IMR-90 (cell line): ENCODE measurements around the gene KCNQ1. TPM values are rescaled to one million over a fixed set of nuclear protein-coding genes. Genes with fewer than 3 reads are reported as not detected.

Experiments
- ATAC-seq: fragments of 200-7000 bp; cut with Tn5 transposase; 2 replicates; pipeline ENCODE4 v1.9.1; 2020; ENCODE audit warnings: low read depth, mild to moderate bottlenecking, moderate library complexity
- BruUV-seq: library from RNA; stranded (reverse); fragments of 400-500 nt; replicated peaks from 2 replicates; lab custom pipeline; 2021; lab: Mats Ljungman, UMichigan
- CTCF ChIA-PET: fragments of 300-600 bp; formaldehyde crosslinking; extraction: SDS; loops from one replicate; lab custom pipeline; 2021; ENCODE audit warnings: antibody characterized with exemption; lab: Yijun Ruan, JAX
- POLR2A ChIA-PET: fragments of 300-600 bp; sonication (Branson Sonifier 250); formaldehyde crosslinking; loops from one replicate; lab custom pipeline; 2022; ENCODE audit warnings: antibody characterized with exemption; ENCODE audit not compliant: unreplicated experiment; lab: Charles Lee
- DNase-seq: peaks from one replicate; pipeline ENCODE4 v3.0.0; 2013
- H2AFZ ChIP-seq: replicated peaks from 2 replicates; pipeline ENCODE3; 2013; ENCODE audit warnings: low read length, mild to moderate bottlenecking; ENCODE audit not compliant: poor library complexity
- H2AK5ac ChIP-seq: 2 replicates; pipeline ENCODE4 v1.6.1; 2013; ENCODE audit warnings: low read depth, low read length, inconsistent platforms
- H2AK9ac ChIP-seq: replicated peaks from 2 replicates; pipeline ENCODE3; 2013; ENCODE audit warnings: mild to moderate bottlenecking, low read depth, low read length, moderate library complexity; ENCODE audit not compliant: poor library complexity
- H2BK120ac ChIP-seq: 2 replicates; pipeline ENCODE4 v1.6.1; 2013; ENCODE audit warnings: low read depth, low read length, inconsistent platforms
- H2BK15ac ChIP-seq: 3 replicates; pipeline ENCODE4 v1.6.1; 2013; ENCODE audit warnings: low read depth, low read length, inconsistent platforms
- H2BK20ac ChIP-seq: 2 replicates; pipeline ENCODE4 v1.6.1; 2013; ENCODE audit warnings: low read depth, mild to moderate bottlenecking, inconsistent platforms, low read length, moderate library complexity
- H2BK5ac ChIP-seq: 2 replicates; pipeline ENCODE4 v1.6.1; 2013; ENCODE audit warnings: mild to moderate bottlenecking, low read depth, low read length, inconsistent platforms; ENCODE audit not compliant: poor library complexity, severe bottlenecking
- H3K14ac ChIP-seq: replicated peaks from 2 replicates; pipeline ENCODE4 v1.6.1; 2013; ENCODE audit warnings: low read depth, low read length, inconsistent platforms
- H3K18ac ChIP-seq: 2 replicates; pipeline ENCODE4 v1.6.1; 2013; ENCODE audit warnings: low read depth, low read length, control low read depth
- H3K23ac ChIP-seq: 2 replicates; pipeline ENCODE4 v1.6.1; 2013; ENCODE audit warnings: low read depth, low read length, inconsistent platforms
- H3K27ac ChIP-seq: 2 replicates; pipeline ENCODE4 v1.5.1; 2013; ENCODE audit warnings: mild to moderate bottlenecking, control low read depth, low read length; ENCODE audit not compliant: insufficient read depth
- H3K27me3 ChIP-seq: 2 replicates; pipeline ENCODE4 v1.6.1; 2013; ENCODE audit warnings: low read length; ENCODE audit not compliant: control insufficient read depth, insufficient read depth
- H3K36me3 ChIP-seq: 2 replicates; pipeline ENCODE4 v1.6.1; 2013; ENCODE audit warnings: low read length, mixed read lengths; ENCODE audit not compliant: control insufficient read depth, insufficient read depth
- H3K4ac ChIP-seq: 2 replicates; pipeline ENCODE4 v1.6.1; 2013; ENCODE audit warnings: low read depth, low read length, inconsistent platforms
- H3K4me1 ChIP-seq: 2 replicates; pipeline ENCODE4 v1.6.1; 2013; ENCODE audit warnings: low read length, mixed read lengths; ENCODE audit not compliant: control insufficient read depth, insufficient read depth
- H3K4me2 ChIP-seq: 2 replicates; pipeline ENCODE4 v1.6.1; 2013; ENCODE audit warnings: low read depth, mild to moderate bottlenecking, control low read depth, low read length, moderate library complexity
- H3K4me3 ChIP-seq: 2 replicates; pipeline ENCODE4 v1.5.1; 2013; ENCODE audit warnings: low read depth, mild to moderate bottlenecking, control low read depth, low read length, moderate library complexity; ENCODE audit not compliant: insufficient read depth
- H3K56ac ChIP-seq: 2 replicates; pipeline ENCODE4 v1.6.1; 2013; ENCODE audit warnings: low read length, inconsistent platforms; ENCODE audit not compliant: insufficient read depth; ENCODE audit errors: extremely low read depth
- H3K79me1 ChIP-seq, 2 experiments: 2 replicates each; pipeline ENCODE4 v1.6.1; 2013; ENCODE audit warnings: low read length in 2 of 2, inconsistent platforms in 1 of 2, low read depth in 1 of 2
- H3K9ac ChIP-seq: 2 replicates; pipeline ENCODE4 v1.6.1; 2013; ENCODE audit warnings: low read depth, low read length, control low read depth
- H3K9me1 ChIP-seq: 2 replicates; pipeline ENCODE4 v1.6.1; 2013; ENCODE audit warnings: low read length, inconsistent platforms; ENCODE audit not compliant: insufficient read depth
- H3K9me3 ChIP-seq: 2 replicates; pipeline ENCODE4 v1.6.1; 2013; ENCODE audit warnings: low read length; ENCODE audit not compliant: control insufficient read depth, insufficient read depth
- H4K20me1 ChIP-seq: 2 replicates; pipeline ENCODE4 v1.6.1; 2013; ENCODE audit warnings: low read length, inconsistent platforms; ENCODE audit not compliant: insufficient read depth
- H4K5ac ChIP-seq: 2 replicates; pipeline ENCODE4 v1.6.1; 2013; ENCODE audit warnings: mild to moderate bottlenecking, low read depth, low read length, control low read depth
- H4K8ac ChIP-seq, 2 experiments: 2 replicates each; pipeline ENCODE4 v1.6.1; 2013; ENCODE audit warnings: low read depth in 2 of 2, low read length in 2 of 2, control low read depth in 1 of 2, inconsistent platforms in 1 of 2
- H4K91ac ChIP-seq: 2 replicates; pipeline ENCODE4 v1.6.1; 2013; ENCODE audit warnings: low read depth, low read length, inconsistent platforms; ENCODE audit not compliant: insufficient read depth
- CEBPB ChIP-seq: IDR thresholded peaks from 2 replicates; pipeline ENCODE4 v1.6.1; 2012; ENCODE audit warnings: low read depth, low read length, improper control_type of control experiment
- FOS ChIP-seq: fragments of 150-350 bp; IDR thresholded peaks from 2 replicates; pipeline ENCODE4 v1.6.1; 2016; ENCODE audit warnings: low read depth, low read length
- MAZ ChIP-seq: IDR thresholded peaks from 2 replicates; pipeline ENCODE4 v1.6.1; 2012; ENCODE audit warnings: low read depth, mild to moderate bottlenecking, low read length, improper control_type of control experiment, moderate library complexity, borderline replicate concordance
- RCOR1 ChIP-seq: IDR thresholded peaks from 2 replicates; pipeline ENCODE4 v1.6.1; 2012; ENCODE audit warnings: mild to moderate bottlenecking, low read length, improper control_type of control experiment; ENCODE audit not compliant: insufficient replicate concordance
- RFX5 ChIP-seq: IDR thresholded peaks from 2 replicates; pipeline ENCODE4 v1.8.0; 2012; ENCODE audit warnings: low read depth, mild to moderate bottlenecking, low read length, moderate library complexity
- SMC3 ChIP-seq: fragments of 150-350 bp; IDR thresholded peaks from 2 replicates; pipeline ENCODE4 v1.6.1; 2016; ENCODE audit warnings: low read depth, mild to moderate bottlenecking, antibody characterized with exemption, low read length, moderate library complexity
- WGBS, 2 experiments: methylation state at CpG; one replicate each; pipeline versions ENCODE4 v1.1.5 to v1.1.7; 2013; ENCODE audit warnings: missing lambda C conversion rate in 2 of 2; ENCODE audit not compliant: insufficient read length in 1 of 2; ENCODE audit errors: extremely low coverage in 2 of 2; 5-methylcytosine and 5-hydroxymethylcytosine counted together
- dilution Hi-C: fragments of 300-500 bp; cut with HindIII; formaldehyde crosslinking; loops from one replicate; pipeline ENCODE4 v1.14.3; 2018; ENCODE audit warnings: low sequenced_read_pairs; ENCODE audit not compliant: unreplicated experiment
- in situ Hi-C: fragments of 300-500 bp; cut with MboI; formaldehyde crosslinking; loops from 3 replicates; pipeline ENCODE4 v1.14.3; 2019; ENCODE audit warnings: low sequenced_read_pairs, inconsistent platforms, mixed read lengths
- intact Hi-C: fragments of 100-400 bp; cut with micrococcal nuclease; formaldehyde crosslinking; loops from 2 replicates; pipeline ENCODE4 v1.10.0; 2022
- polyA plus RNA-seq, 3 experiments: library from polyadenylated mRNA; depleted of rRNA; stranded (reverse); fragments of >200 nt; gene quantifications; 2 replicates each; pipeline ENCODE4 v1.2.3, GENCODE V29; 2012; ENCODE audit warnings: low replicate concordance in 1 of 3
- total RNA-seq: library from RNA; depleted of rRNA; stranded (reverse); fragments of >200 nt; gene quantifications from 2 replicates; pipeline ENCODE4 v1.2.3, GENCODE V29; 2012
- TF ChIP-seq, protein P1 (sequence below): fragments of 150-350 bp; IDR thresholded peaks from 2 replicates; pipeline ENCODE4 v1.6.1; 2016; ENCODE audit warnings: low read depth, mild to moderate bottlenecking, low read length, moderate library complexity, borderline replicate concordance

The KCNQ1 gene
- total and polyA plus RNA-seq, 2 of the 4 experiments (the other 2 are of a cell fraction) = 0.07 TPM; not detected in 1

DNA sequence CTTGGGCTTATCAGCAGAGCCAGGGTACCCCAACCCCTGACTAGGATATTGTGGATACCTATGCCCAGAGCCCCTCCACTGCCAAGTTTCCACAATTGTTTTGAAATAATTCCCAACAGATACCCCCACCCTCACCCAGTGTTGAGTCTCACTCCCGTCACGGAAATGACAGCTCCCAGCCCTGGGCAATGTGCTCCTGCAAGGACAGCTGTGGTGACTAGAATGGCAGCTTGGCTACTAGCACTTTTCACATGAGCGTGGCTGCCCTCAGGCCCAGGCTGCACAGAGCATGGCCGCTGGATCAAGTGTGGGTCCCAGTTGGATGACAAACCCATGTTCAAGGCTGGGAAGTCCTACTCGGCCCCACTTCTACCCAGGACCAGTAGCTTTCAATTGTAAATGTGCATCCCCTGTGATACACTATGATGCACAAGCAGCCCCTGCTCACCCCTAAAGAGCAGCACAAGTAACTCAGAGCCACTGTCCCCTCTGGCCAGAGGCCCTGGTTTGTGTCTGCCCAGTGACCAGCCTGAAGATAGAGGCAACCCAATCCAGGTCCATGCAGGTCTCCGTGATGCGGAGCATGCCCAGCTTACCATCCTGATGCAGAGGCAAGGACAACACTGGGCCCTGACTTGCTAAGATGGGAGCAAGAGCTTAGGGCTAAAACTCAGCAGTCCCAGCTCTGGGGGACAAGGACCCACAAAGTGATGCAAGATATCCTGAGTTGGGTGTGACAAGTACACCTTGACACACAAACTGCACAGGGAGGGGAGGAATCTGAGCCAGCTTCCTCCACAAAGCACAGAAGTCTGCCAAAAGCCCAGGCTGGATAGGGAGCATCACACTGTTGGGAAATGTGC is 241.8 kb downstream of the KCNQ1 start:
- H3K4me3 ChIP-seq = no peak overlapping the region
- H2BK20ac ChIP-seq = no peak overlapping the region
- in situ Hi-C loops (no loop called here), intact Hi-C loops (no loop called here), dilution Hi-C loops (no loop called here)
- H3K9me1 ChIP-seq = peaks cover 21% of the 10 kb centered on the region
- H3K27me3 ChIP-seq = no peaks in the 10 kb centered on the region; the same call in 1 of the 2 replicates
- H3K23ac ChIP-seq = no peak overlapping the region
- H4K91ac ChIP-seq = no peak overlapping the region
- TF ChIP-seq, protein P1, sequence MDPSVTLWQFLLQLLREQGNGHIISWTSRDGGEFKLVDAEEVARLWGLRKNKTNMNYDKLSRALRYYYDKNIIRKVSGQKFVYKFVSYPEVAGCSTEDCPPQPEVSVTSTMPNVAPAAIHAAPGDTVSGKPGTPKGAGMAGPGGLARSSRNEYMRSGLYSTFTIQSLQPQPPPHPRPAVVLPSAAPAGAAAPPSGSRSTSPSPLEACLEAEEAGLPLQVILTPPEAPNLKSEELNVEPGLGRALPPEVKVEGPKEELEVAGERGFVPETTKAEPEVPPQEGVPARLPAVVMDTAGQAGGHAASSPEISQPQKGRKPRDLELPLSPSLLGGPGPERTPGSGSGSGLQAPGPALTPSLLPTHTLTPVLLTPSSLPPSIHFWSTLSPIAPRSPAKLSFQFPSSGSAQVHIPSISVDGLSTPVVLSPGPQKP = no peak
- no peak for TF ChIP-seq RCOR1
- no peak for TF ChIP-seq CEBPB
- no peak for TF ChIP-seq RFX5
- TF ChIP-seq SMC3 = no peak
- no peak for TF ChIP-seq MAZ
- no peak for TF ChIP-seq FOS
- no peak overlapping the region for H3K27ac ChIP-seq
- H2BK5ac ChIP-seq = no peak overlapping the region
- H3K4me1 ChIP-seq = peaks cover 1% of the 10 kb centered on the region; the same call in 1 of the 2 replicates
- ATAC-seq (no peak), DNase-seq (no peak)
- H2BK15ac ChIP-seq = no peak overlapping the region
- H3K9me3 ChIP-seq = no peaks in the 10 kb centered on the region
- WGBS, 2 experiments = 88% methylated on average over 3 of the region's 7 CpGs; no CpG with 5 or more reads in 1 of the 2 experiments
- ChIA-PET POLR2A (no interaction called here), CTCF (no interaction called here)
- peaks cover under 1 to 89% of the 10 kb centered on the region in 2 experiments; a peak in 2 of 4 replicates for H3K79me1 ChIP-seq
- no peak overlapping the region for H4K5ac ChIP-seq
- H3K9ac ChIP-seq = no peak overlapping the region
- H2AK5ac ChIP-seq = no peak overlapping the region
- no peak overlapping the region for H2AFZ ChIP-seq
- H3K4me2 ChIP-seq = no peak overlapping the region
- H4K8ac ChIP-seq = no peak overlapping the region
- no peak overlapping the region for H2AK9ac ChIP-seq
- H3K4ac ChIP-seq = no peak overlapping the region
- no peak overlapping the region for H2BK120ac ChIP-seq
- H3K14ac ChIP-seq = no peak overlapping the region
- no TSS peak for BruUV-seq
- peaks cover 11% of the 10 kb centered on the region; the same call in 1 of the 2 replicates for H3K36me3 ChIP-seq
- H3K56ac ChIP-seq = no peak overlapping the region
- no peak overlapping the region for H3K18ac ChIP-seq
- peaks cover 100% of the 10 kb centered on the region for H4K20me1 ChIP-seq
